PC-9 (cell line): ENCODE measurements around the gene RXRA. TPM values are rescaled to one million over a fixed set of nuclear protein-coding genes. Genes with fewer than 3 reads are reported as not detected.

Experiments
- BruUV-seq: library from RNA; stranded (reverse); fragments of 400-500 nt; replicated peaks from 2 replicates; lab custom pipeline; 2021; lab: Mats Ljungman, UMichigan
- CTCF ChIA-PET: fragments of 300-600 bp; sonication (Branson Sonifier 250); formaldehyde crosslinking; loops from one replicate; lab custom pipeline; 2022; ENCODE audit warnings: antibody characterized with exemption; lab: Charles Lee
- POLR2A ChIA-PET: fragments of 300-600 bp; sonication (Branson Sonifier 250); formaldehyde crosslinking; loops from one replicate; lab custom pipeline; 2022; ENCODE audit warnings: antibody characterized with exemption; ENCODE audit not compliant: unreplicated experiment; lab: Charles Lee
- DNase-seq, 2 experiments: peaks; one replicate each; pipeline versions ENCODE4 v3.0.0 to v3.0.0-alpha.2; 2015 to 2022; ENCODE audit warnings: mixed read lengths in 1 of 2
- H2AFZ ChIP-seq: fragments of 200-600 bp; sonication (generic); 2 replicates; pipeline ENCODE4 v1.8.1; 2017; ENCODE audit warnings: antibody characterized with exemption
- H3F3A ChIP-seq: fragments of 200-600 bp; sonication (generic); 2 replicates; pipeline ENCODE4 v1.8.1; 2017; ENCODE audit warnings: antibody characterized with exemption, mild to moderate bottlenecking, low read depth; ENCODE audit not compliant: insufficient read depth
- H3K27ac ChIP-seq: fragments of 200-600 bp; sonication (generic); 2 replicates; pipeline ENCODE4 v1.6.1; 2016; ENCODE audit warnings: mixed run types
- H3K27me3 ChIP-seq: fragments of 200-600 bp; sonication (generic); 2 replicates; pipeline ENCODE4 v1.6.1; 2016; ENCODE audit warnings: low read depth, mixed run types; ENCODE audit not compliant: insufficient read depth
- H3K36me3 ChIP-seq: fragments of 200-600 bp; sonication (generic); 2 replicates; pipeline ENCODE4 v1.6.1; 2016; ENCODE audit warnings: low read depth, mixed run types
- H3K4me1 ChIP-seq: fragments of 200-600 bp; sonication (generic); replicated peaks from 2 replicates; pipeline ENCODE4 v1.6.1; 2016; ENCODE audit warnings: mixed run types; ENCODE audit not compliant: insufficient read depth
- H3K4me2 ChIP-seq: fragments of 200-600 bp; sonication (generic); 2 replicates; pipeline ENCODE4 v1.6.1; 2017; ENCODE audit warnings: mixed run types
- H3K4me3 ChIP-seq: fragments of 200-600 bp; sonication (generic); 2 replicates; pipeline ENCODE4 v1.6.1; 2016; ENCODE audit warnings: mixed run types
- H3K79me2 ChIP-seq: fragments of 200-600 bp; sonication (generic); 2 replicates; pipeline ENCODE4 v1.6.1; 2017; ENCODE audit warnings: low read depth, mixed run types
- H3K9me2 ChIP-seq: fragments of 200-600 bp; sonication (generic); 2 replicates; pipeline ENCODE4 v1.8.1; 2017; ENCODE audit warnings: mild to moderate bottlenecking; ENCODE audit not compliant: insufficient read depth
- H3K9me3 ChIP-seq: fragments of 200-600 bp; sonication (generic); 2 replicates; pipeline ENCODE4 v1.8.1; 2016; ENCODE audit warnings: low read depth; ENCODE audit not compliant: insufficient read depth
- H4K20me1 ChIP-seq: fragments of 200-600 bp; sonication (generic); 2 replicates; pipeline ENCODE4 v1.8.1; 2017; ENCODE audit not compliant: insufficient read depth
- CTCF ChIP-seq: fragments of 200-600 bp; sonication (generic); conservative IDR thresholded peaks from 2 replicates; pipeline ENCODE4 v1.6.1; 2017; ENCODE audit warnings: mixed run types, antibody characterized with exemption, mild to moderate bottlenecking, moderate library complexity
- EZH2 ChIP-seq: fragments of 200-600 bp; sonication (generic); IDR thresholded peaks from 2 replicates; pipeline ENCODE4 v1.8.0; 2017; ENCODE audit warnings: antibody characterized with exemption, low read depth
- intact Hi-C: fragments of 100-400 bp; cut with micrococcal nuclease; formaldehyde crosslinking; loops from one replicate; pipeline ENCODE4 v1.10.0; 2022; ENCODE audit not compliant: unreplicated experiment
- total RNA-seq: library from RNA; stranded (reverse); gene quantifications from 2 replicates; pipeline ENCODE4 v1.2.3, GENCODE V29; 2021

Gene RXRA
- total RNA-seq, 1 experiment from 2014 or later = 146 TPM

- H3K9me2 ChIP-seq = no peaks in the 10 kb centered on the region
- ChIA-PET CTCF (no interaction called here), POLR2A (no interaction called here)
- intact Hi-C loops = no loop called here
- H3K4me3 ChIP-seq = no peak overlapping the region
- H2AFZ ChIP-seq = no peak overlapping the region
- no TSS peak for BruUV-seq
- no peaks in the 10 kb centered on the region for H3K79me2 ChIP-seq
- no peak overlapping the region for H3K4me2 ChIP-seq
- H3K9me3 ChIP-seq = no peaks in the 10 kb centered on the region
- no peak overlapping the region for H3K27ac ChIP-seq
- H3F3A ChIP-seq = no peaks in the 10 kb centered on the region
- H4K20me1 ChIP-seq = no peaks in the 10 kb centered on the region
- no peak for DNase-seq
- no peak for TF ChIP-seq CTCF
- no peak for TF ChIP-seq EZH2
- no peaks in the 10 kb centered on the region for H3K4me1 ChIP-seq
- peaks cover 24% of the 10 kb centered on the region; the same call in 1 of the 2 replicates for H3K27me3 ChIP-seq
- no peaks in the 10 kb centered on the region for H3K36me3 ChIP-seq
These were observed 24.7 kb upstream of the RXRA start for GRCh38 chr9:134301387-134302129.

GRCh38 chr9:134302130-134302817 is 24.0 kb upstream of the RXRA start:
- H3K4me2 ChIP-seq = no peak overlapping the region
- peaks cover 29% of the 10 kb centered on the region for H3K27me3 ChIP-seq
- H3F3A ChIP-seq = no peaks in the 10 kb centered on the region
- ChIA-PET POLR2A (no interaction called here), CTCF (no interaction called here)
- no TSS peak for BruUV-seq
- H3K36me3 ChIP-seq = no peaks in the 10 kb centered on the region
- no peaks in the 10 kb centered on the region for H3K9me3 ChIP-seq
- H4K20me1 ChIP-seq = no peaks in the 10 kb centered on the region
- no peak overlapping the region for H2AFZ ChIP-seq
- TF ChIP-seq CTCF = no peak
- no peak for TF ChIP-seq EZH2
- H3K9me2 ChIP-seq = no peaks in the 10 kb centered on the region
- no peak overlapping the region for H3K27ac ChIP-seq
- H3K4me1 ChIP-seq = no peaks in the 10 kb centered on the region
- intact Hi-C loops = no loop called here
- no peak overlapping the region for H3K4me3 ChIP-seq
- no peaks in the 10 kb centered on the region for H3K79me2 ChIP-seq
- DNase-seq = no peak

DNA sequence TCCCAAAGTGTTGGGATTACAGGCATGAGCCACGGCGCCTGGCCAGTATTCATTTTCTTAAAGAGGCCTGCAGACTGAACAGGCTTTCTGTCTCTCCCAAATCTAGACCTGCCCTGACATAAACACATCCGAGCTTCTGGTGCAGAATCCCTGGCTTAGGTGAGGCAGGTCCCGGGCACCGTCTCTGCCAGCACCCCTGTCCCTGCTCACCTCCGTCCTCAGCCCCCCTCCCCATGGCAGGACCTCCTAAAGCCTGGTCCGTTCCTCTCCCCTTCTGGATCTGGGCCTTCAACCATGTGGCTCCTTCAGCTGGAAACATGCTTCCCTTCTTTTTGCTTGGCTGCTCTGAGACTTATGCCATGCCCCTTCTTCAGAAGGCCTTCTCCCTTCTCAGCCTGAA is 22.7 kb upstream of the RXRA start:
- no peaks in the 10 kb centered on the region for H3K79me2 ChIP-seq
- ChIA-PET CTCF (no interaction called here), POLR2A (no interaction called here)
- H3K4me3 ChIP-seq = no peak overlapping the region
- H3K4me1 ChIP-seq = no peaks in the 10 kb centered on the region
- no peaks in the 10 kb centered on the region for H4K20me1 ChIP-seq
- H3K27ac ChIP-seq = no peak overlapping the region
- no peak for DNase-seq
- TF ChIP-seq CTCF = no peak
- H3F3A ChIP-seq = no peaks in the 10 kb centered on the region
- no peaks in the 10 kb centered on the region for H3K9me2 ChIP-seq
- no peak overlapping the region for H2AFZ ChIP-seq
- H3K36me3 ChIP-seq = no peaks in the 10 kb centered on the region
- no peak overlapping the region for H3K4me2 ChIP-seq
- intact Hi-C loops = no loop called here
- no TSS peak for BruUV-seq
- H3K9me3 ChIP-seq = no peaks in the 10 kb centered on the region
- peaks cover 36% of the 10 kb centered on the region for H3K27me3 ChIP-seq
